Measurements from ENCODE around the gene ZBED2. TPM values are rescaled to one million over a fixed set of nuclear protein-coding genes. Genes with fewer than 3 reads are reported as not detected.

ZBED2 gene
- total and polyA plus RNA-seq, 2 of the 8 experiments (the other 6 are each of a cell fraction or from before 2014, with no cell fraction given) = not detected

GRCh38 chr3:111584744-111585143, 10.4 kb downstream of the ZBED2 start:
- Histone ChIP-seq H3K4me2 (ENCODE audit: insufficient read depth in 1 of 2, low read depth in 2 of 2, low read length in 2 of 2) (no peak overlapping the region), H3K23ac (ENCODE audit: insufficient read length) (no peak overlapping the region), H3K9ac (replicated peaks in 1 of 4; ENCODE audit: extremely low read depth in 1 of 4, low read depth in 3 of 4, low read length in 3 of 4) (no peak overlapping the region), H2AK5ac (ENCODE audit: low read depth, low read length) (no peak overlapping the region), H3K18ac (ENCODE audit: extremely low read depth, low read length) (no peak overlapping the region), H3K4me1 (replicated peaks in 1 of 4; ENCODE audit: control insufficient read depth in 3 of 4, insufficient read depth in 4 of 4, low read length in 3 of 4) (no peaks in the 10 kb centered on the region), H3K27me3 (replicated peaks in 1 of 4; ENCODE audit: control insufficient read depth in 3 of 4, extremely low read depth in 1 of 4, insufficient read depth in 3 of 4, low read length in 3 of 4) (no peaks in the 10 kb centered on the region), H3K9me3 (ENCODE audit: insufficient read depth in 2 of 2, low read depth in 1 of 2, low read length in 1 of 2) (peaks cover 4 to 7% of the 10 kb centered on the region in 2 experiments; a peak in 2 of 4 replicates), H4K5ac (ENCODE audit: insufficient read length, low read depth, low read length) (no peak overlapping the region), H4K8ac (ENCODE audit: extremely low read depth, insufficient read depth, low read length) (no peak overlapping the region), H3K4me3 (ENCODE audit: extremely low read depth in 1 of 4, insufficient read depth in 2 of 4, low read depth in 3 of 4, low read length in 4 of 4) (no peak overlapping the region), H2BK120ac (replicated peaks; ENCODE audit: low read depth, low read length) (no peak overlapping the region), H3K4ac (replicated peaks; ENCODE audit: insufficient read length, low read depth, low read length) (no peak overlapping the region), H2BK20ac (ENCODE audit: low read length) (no peak overlapping the region), H3K56ac (replicated peaks; ENCODE audit: insufficient read length, low read depth, low read length) (no peak overlapping the region), H3K79me1 (ENCODE audit: low read depth, low read length) (no peaks in the 10 kb centered on the region), H2AFZ (ENCODE audit: low read length) (no peak overlapping the region), H3K27ac (ENCODE audit: low read depth, low read length) (no peak overlapping the region), H3K23me2 (ENCODE audit: low read depth, low read length) (no peaks in the 10 kb centered on the region), H2BK12ac (ENCODE audit: low read depth, low read length) (no peak overlapping the region), H4K91ac (replicated peaks; ENCODE audit: insufficient read length, low read length) (no peak overlapping the region), H2BK15ac (ENCODE audit: low read length) (no peak overlapping the region), H2BK5ac (ENCODE audit: low read depth, low read length) (no peak overlapping the region), H4K20me1 (replicated peaks in 1 of 2; ENCODE audit: control insufficient read depth in 1 of 2, insufficient read depth in 2 of 2, low read length in 2 of 2) (no peaks in the 10 kb centered on the region), H3K14ac (ENCODE audit: insufficient read length) (no peak overlapping the region), H3K36me3 (ENCODE audit: control insufficient read depth in 2 of 4, insufficient read depth in 4 of 4, low read length in 3 of 4) (no peaks in the 10 kb centered on the region), H3K79me2 (ENCODE audit: control insufficient read depth in 1 of 2, insufficient read depth in 2 of 2, low read length in 2 of 2) (no peaks in the 10 kb centered on the region)
- ChIA-PET CTCF (ENCODE audit: partially characterized antibody) (no interaction called here), POLR2A (ENCODE audit: partially characterized antibody) (no interaction called here)
- 100% methylated on average over 1 of the region's 1 CpG; no CpG with 5 or more reads in 1 of the 2 experiments for WGBS, 2 experiments (ENCODE audit: extremely low coverage in 1 of 2, insufficient coverage in 1 of 2, insufficient read length in 1 of 2, insufficient replicate concordance in 2 of 2, low coverage in 1 of 2, low lambda C conversion rate in 2 of 2, missing lambda C conversion rate in 1 of 2)
- no peak for TF ChIP-seq USF2 (IDR thresholded peaks at IDR 0.05; ENCODE audit: low read length)
- TF ChIP-seq ASH2L (IDR thresholded peaks at IDR 0.05; ENCODE audit: low read length) = no peak
- TF ChIP-seq SIRT6 (IDR thresholded peaks at IDR 0.05; ENCODE audit: low read length) = no peak
- TF ChIP-seq EP300 (IDR thresholded peaks at IDR 0.05; ENCODE audit: borderline replicate concordance in 1 of 2, low read depth in 2 of 2, low read length in 2 of 2) = no peak
- TF ChIP-seq YY1 (IDR thresholded peaks at IDR 0.05; ENCODE audit: low read depth, low read length) = no peak
- no peak for TF ChIP-seq KDM4A (IDR thresholded peaks at IDR 0.05; ENCODE audit: low read depth, low read length, severe bottlenecking)
- TF ChIP-seq CREB1 (IDR thresholded peaks at IDR 0.05) = no peak
- no peak for TF ChIP-seq SUZ12 (IDR thresholded peaks at IDR 0.05; ENCODE audit: low read length)
- TF ChIP-seq CBX5 (IDR thresholded peaks at IDR 0.05; ENCODE audit: low read depth, low read length) = no peak
- no peak for TF ChIP-seq SP2 (IDR thresholded peaks at IDR 0.05; ENCODE audit: low read length)
- TF ChIP-seq BRCA1 (IDR thresholded peaks at IDR 0.05; ENCODE audit: low read depth, low read length) = no peak
- TF ChIP-seq EZH2 (IDR thresholded peaks at IDR 0.05; ENCODE audit: low read depth, low read length, severe bottlenecking) = no peak
- no peak for TF ChIP-seq CTBP2 (IDR thresholded peaks at IDR 0.05; ENCODE audit: borderline replicate concordance, insufficient read depth, insufficient read length, low read length)
- no peak for TF ChIP-seq E2F6 (IDR thresholded peaks at IDR 0.05)
- FAIRE-seq (no peak), DNase-seq (ENCODE audit: low read depth in 1 of 2, low spot score in 2 of 2) (no peak)

Measured in H1 (cell line).